GM23248 (cell line): ENCODE data around the gene SGSM2. TPM values are rescaled to one million over a fixed set of nuclear protein-coding genes. Genes with fewer than 3 reads are reported as not detected.

Experiments
- DNase-seq: peaks from one replicate; pipeline ENCODE4 v3.0.0-alpha.2; 2015
- H2AFZ ChIP-seq: fragments of 200-600 bp; sonication (generic); 2 replicates; pipeline ENCODE4 v1.6.1; 2016; ENCODE audit warnings: antibody characterized with exemption
- H3F3A ChIP-seq: fragments of 200-600 bp; sonication (generic); 2 replicates; pipeline ENCODE4 v1.6.1; 2016; ENCODE audit warnings: mild to moderate bottlenecking, antibody characterized with exemption, mixed run types; ENCODE audit not compliant: insufficient read depth
- H3K27ac ChIP-seq: fragments of 200-600 bp; sonication (generic); 2 replicates; pipeline ENCODE4 v1.5.1; 2016; ENCODE audit warnings: mild to moderate bottlenecking
- H3K27me3 ChIP-seq: fragments of 200-600 bp; sonication (generic); replicated peaks from 2 replicates; pipeline ENCODE4 v1.6.1; 2016; ENCODE audit warnings: mild to moderate bottlenecking; ENCODE audit not compliant: insufficient read depth
- H3K36me3 ChIP-seq: fragments of 200-600 bp; sonication (generic); 2 replicates; pipeline ENCODE4 v1.6.1; 2016; ENCODE audit warnings: low read depth, mild to moderate bottlenecking
- H3K4me1 ChIP-seq: fragments of 200-600 bp; sonication (generic); 2 replicates; pipeline ENCODE4 v1.6.1; 2016; ENCODE audit warnings: mild to moderate bottlenecking; ENCODE audit not compliant: insufficient read depth
- H3K4me2 ChIP-seq: fragments of 200-600 bp; sonication (generic); one replicate; pipeline ENCODE4 v1.6.1; 2016; ENCODE audit warnings: mild to moderate bottlenecking; ENCODE audit not compliant: unreplicated experiment
- H3K4me3 ChIP-seq: fragments of 200-600 bp; sonication (generic); 2 replicates; pipeline ENCODE4 v1.5.1; 2016; ENCODE audit warnings: mild to moderate bottlenecking
- H3K79me2 ChIP-seq: fragments of 200-600 bp; sonication (generic); 2 replicates; pipeline ENCODE4 v1.6.1; 2016; ENCODE audit warnings: mild to moderate bottlenecking; ENCODE audit not compliant: insufficient read depth
- H3K9ac ChIP-seq: fragments of 200-600 bp; sonication (generic); 2 replicates; pipeline ENCODE4 v1.6.1; 2016; ENCODE audit warnings: mild to moderate bottlenecking
- H3K9me2 ChIP-seq: fragments of 200-600 bp; sonication (generic); 2 replicates; pipeline ENCODE4 v1.6.1; 2016; ENCODE audit warnings: mixed run types, mild to moderate bottlenecking, moderate library complexity; ENCODE audit not compliant: insufficient read depth
- H3K9me3 ChIP-seq: fragments of 200-600 bp; sonication (generic); one replicate; pipeline ENCODE4 v1.6.1; 2017; ENCODE audit warnings: low read depth
- H4K20me1 ChIP-seq: fragments of 200-600 bp; sonication (generic); 2 replicates; pipeline ENCODE4 v1.6.0; 2016; ENCODE audit not compliant: insufficient read depth
- EZH2 ChIP-seq: fragments of 200-600 bp; sonication (generic); IDR thresholded peaks from 2 replicates; pipeline ENCODE4 v1.6.1; 2018; ENCODE audit warnings: antibody characterized with exemption, mild to moderate bottlenecking; ENCODE audit not compliant: insufficient read depth, poor library complexity, severe bottlenecking
- EZH2phosphoT487 ChIP-seq: fragments of 200-600 bp; sonication (generic); IDR thresholded peaks from 2 replicates; pipeline ENCODE4 v1.6.1; 2018; ENCODE audit warnings: antibody characterized with exemption, moderate library complexity, mild to moderate bottlenecking, low read depth; ENCODE audit not compliant: insufficient read depth
- WGBS, 2 experiments: methylation state at CpG; one replicate each; pipeline ENCODE4 v1.1.6; 2015 to 2017; ENCODE audit warnings: low lambda C conversion rate in 2 of 2, low coverage in 1 of 2; ENCODE audit errors: missing lambda C conversion rate in 2 of 2; 5-methylcytosine and 5-hydroxymethylcytosine counted together
- in situ Hi-C: fragments of 300-500 bp; cut with MboI; formaldehyde crosslinking; loops from 2 replicates; pipeline ENCODE4 v1.15.0; 2020
- polyA plus RNA-seq: library from polyadenylated mRNA; unstranded; fragments of >200 nt; fragmentation: Nextera tagmentation; extraction: Ambion mirVana; gene quantifications from 2 replicates; pipeline ENCODE4 v1.2.1, GENCODE V29; 2016
- total RNA-seq: library from RNA; depleted of rRNA; stranded (reverse); fragments of >200 nt; shearing (Covaris generic); gene quantifications from 2 replicates; pipeline ENCODE4 v1.2.3, GENCODE V29; 2014

SGSM2 gene
- total and polyA plus RNA-seq, 2 experiments from 2014 or later: 19.8 to 32.3 TPM

DNA sequence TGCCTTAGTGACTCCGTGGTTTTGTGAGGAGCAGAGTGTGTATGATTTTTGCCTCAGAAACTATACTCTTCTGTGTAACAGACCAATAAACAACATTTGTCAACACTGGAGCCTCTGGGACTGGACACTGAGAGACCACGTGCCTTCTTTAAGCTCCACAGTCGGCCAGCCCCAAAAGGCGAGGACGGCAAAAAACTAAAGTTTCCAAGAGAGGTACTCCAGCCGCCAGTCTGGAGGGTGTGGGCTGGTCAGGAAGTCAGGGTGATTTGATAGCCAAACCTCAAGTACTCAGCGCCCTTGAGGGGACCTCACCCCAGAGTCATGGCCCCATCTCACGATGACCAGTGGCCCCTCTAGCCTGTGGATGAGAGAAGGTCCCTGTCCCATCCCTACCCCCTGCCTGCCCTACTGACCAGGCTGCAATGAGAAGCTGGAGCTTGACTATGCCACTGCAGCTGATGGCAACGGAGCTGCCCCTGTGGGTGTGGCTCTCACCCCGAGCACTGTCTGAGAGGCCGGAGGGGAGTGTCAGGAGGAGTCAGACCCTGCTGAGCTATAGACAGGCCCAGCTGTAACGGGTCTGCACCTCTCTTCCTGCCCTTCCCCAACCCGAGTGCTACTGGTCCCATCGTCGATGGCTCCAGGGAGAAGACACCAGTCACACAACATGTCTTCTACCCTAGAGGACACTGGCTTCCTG lies 43.8 kb downstream of the SGSM2 start:
- 0 out of 2 replicates have a peak, but pooled peaks cover 4% of the 10 kb centered on the region for H3K79me2 ChIP-seq
- in situ Hi-C loops: no loop called here
- H3K4me1 ChIP-seq: no peaks in the 10 kb centered on the region
- H3K27ac ChIP-seq: 0 out of 2 replicates have a peak overlapping the region, but pooled peaks have one; percentile 15
- no peak for DNase-seq
- H3K4me2 ChIP-seq: no peak overlapping the region
- no peak overlapping the region for H2AFZ ChIP-seq
- no peaks in the 10 kb centered on the region for H3K9me3 ChIP-seq
- no peaks in the 10 kb centered on the region for H3F3A ChIP-seq
- 69 to 70% methylated on average over 15 of the region's 15 CpGs for WGBS, 2 experiments
- H3K9me2 ChIP-seq: no peaks in the 10 kb centered on the region
- H4K20me1 ChIP-seq: no peaks in the 10 kb centered on the region
- H3K4me3 ChIP-seq: no peak overlapping the region
- H3K36me3 ChIP-seq: no peaks in the 10 kb centered on the region
- no peak for TF ChIP-seq EZH2
- TF ChIP-seq EZH2phosphoT487: no peak
- H3K27me3 ChIP-seq: no peaks in the 10 kb centered on the region
- H3K9ac ChIP-seq: 0 out of 2 replicates have a peak overlapping the region, but pooled peaks have one; percentile 3

DNA sequence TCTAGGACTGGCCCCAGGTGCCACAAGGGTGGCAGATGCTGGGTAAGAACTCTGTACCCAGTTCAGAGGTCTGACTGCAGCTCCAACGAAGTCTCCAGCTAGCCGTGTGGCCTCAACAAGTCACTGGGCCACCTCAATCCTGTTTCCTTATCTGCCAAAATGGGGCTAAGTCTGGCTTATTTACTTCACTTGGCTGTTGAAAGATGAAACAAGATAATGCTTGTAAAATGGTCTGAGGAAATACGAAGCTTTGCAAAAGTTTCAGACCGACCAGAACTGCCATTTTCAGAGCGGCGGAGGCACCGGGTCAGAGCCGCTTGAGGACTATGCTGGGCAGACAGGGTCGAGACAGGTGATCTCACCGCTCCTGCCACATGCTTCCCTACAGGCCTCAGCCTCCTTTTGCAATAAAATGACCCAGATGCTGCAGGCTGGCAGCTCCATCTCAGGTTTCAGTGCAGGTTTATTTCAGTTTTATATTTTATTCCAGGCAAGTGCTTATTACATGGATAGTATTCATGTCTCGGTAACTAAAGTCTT lies 46.4 kb downstream of the SGSM2 start:
- in situ Hi-C loops: no loop called here

DNA sequence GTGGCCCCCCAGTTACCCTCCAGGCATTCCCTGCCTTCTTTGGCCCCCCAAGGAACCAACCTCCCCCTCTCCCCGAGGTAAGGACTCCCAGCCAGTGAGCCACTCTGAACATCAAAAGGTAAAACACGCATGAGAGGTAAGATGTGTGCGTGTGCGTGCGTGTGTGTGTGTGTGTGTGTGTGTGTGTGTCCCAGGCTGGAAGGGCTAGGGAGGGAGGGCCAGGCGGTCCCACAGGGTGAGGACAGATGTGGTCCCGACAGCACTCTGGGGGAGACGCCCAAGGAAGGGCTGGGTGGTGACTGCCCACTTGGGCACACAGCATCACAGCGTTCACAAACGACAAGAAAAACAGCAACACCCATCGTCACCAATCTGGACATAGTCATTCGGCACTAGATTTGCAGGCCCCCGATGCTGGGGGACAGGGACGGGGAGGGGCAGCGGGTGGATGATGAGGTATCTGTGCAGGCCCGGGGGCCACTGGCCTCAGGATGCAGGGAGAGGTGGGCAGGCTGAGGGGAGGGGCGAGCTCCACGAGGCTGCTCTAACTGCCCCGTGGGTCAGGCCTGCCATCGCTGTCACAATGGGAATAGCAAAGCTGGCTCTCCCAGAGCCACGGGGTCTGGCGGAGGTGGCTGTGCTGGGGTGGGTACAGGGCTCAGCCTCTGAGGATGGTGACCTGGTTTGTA lies 47.3 kb downstream of the SGSM2 start:
- Histone ChIP-seq H4K20me1 (no peaks in the 10 kb centered on the region), H3K27me3 (no peaks in the 10 kb centered on the region), H3K27ac (no peak overlapping the region), H3K9me2 (no peaks in the 10 kb centered on the region), H3K4me2 (no peak overlapping the region), H3K9ac (no peak overlapping the region), H3K4me1 (peaks cover 2% of the 10 kb centered on the region), H3K36me3 (no peaks in the 10 kb centered on the region), H3F3A (0 out of 2 replicates have a peak, but pooled peaks cover 7% of the 10 kb centered on the region), H2AFZ (no peak overlapping the region), H3K9me3 (no peaks in the 10 kb centered on the region), H3K4me3 (no peak overlapping the region), H3K79me2 (peaks cover 23% of the 10 kb centered on the region)
- in situ Hi-C loops: no loop called here
- TF ChIP-seq EZH2 (no peak), EZH2phosphoT487 (no peak)
- WGBS, 2 experiments: 50 to 52% methylated on average over 22 of the region's 22 CpGs
- no peak for DNase-seq

More for the DNA sequence above, 46.4 kb downstream of the SGSM2 start:
- WGBS, 2 experiments: 84 to 87% methylated on average over 11 of the region's 11 CpGs
- H3K79me2 ChIP-seq: peaks cover 14% of the 10 kb centered on the region
- H3K9me2 ChIP-seq: no peaks in the 10 kb centered on the region
- H3K9ac ChIP-seq: no peak overlapping the region
- DNase-seq: no peak
- no peak overlapping the region for H2AFZ ChIP-seq
- H3K27ac ChIP-seq: no peak overlapping the region
- H3K4me2 ChIP-seq: no peak overlapping the region
- no peaks in the 10 kb centered on the region for H3K9me3 ChIP-seq
- no peaks in the 10 kb centered on the region for H3F3A ChIP-seq
- no peak overlapping the region for H3K4me3 ChIP-seq
- TF ChIP-seq EZH2phosphoT487: no peak
- no peak for TF ChIP-seq EZH2
- no peaks in the 10 kb centered on the region for H3K27me3 ChIP-seq
- H4K20me1 ChIP-seq: no peaks in the 10 kb centered on the region
- H3K4me1 ChIP-seq: no peaks in the 10 kb centered on the region
- H3K36me3 ChIP-seq: no peaks in the 10 kb centered on the region

DNA sequence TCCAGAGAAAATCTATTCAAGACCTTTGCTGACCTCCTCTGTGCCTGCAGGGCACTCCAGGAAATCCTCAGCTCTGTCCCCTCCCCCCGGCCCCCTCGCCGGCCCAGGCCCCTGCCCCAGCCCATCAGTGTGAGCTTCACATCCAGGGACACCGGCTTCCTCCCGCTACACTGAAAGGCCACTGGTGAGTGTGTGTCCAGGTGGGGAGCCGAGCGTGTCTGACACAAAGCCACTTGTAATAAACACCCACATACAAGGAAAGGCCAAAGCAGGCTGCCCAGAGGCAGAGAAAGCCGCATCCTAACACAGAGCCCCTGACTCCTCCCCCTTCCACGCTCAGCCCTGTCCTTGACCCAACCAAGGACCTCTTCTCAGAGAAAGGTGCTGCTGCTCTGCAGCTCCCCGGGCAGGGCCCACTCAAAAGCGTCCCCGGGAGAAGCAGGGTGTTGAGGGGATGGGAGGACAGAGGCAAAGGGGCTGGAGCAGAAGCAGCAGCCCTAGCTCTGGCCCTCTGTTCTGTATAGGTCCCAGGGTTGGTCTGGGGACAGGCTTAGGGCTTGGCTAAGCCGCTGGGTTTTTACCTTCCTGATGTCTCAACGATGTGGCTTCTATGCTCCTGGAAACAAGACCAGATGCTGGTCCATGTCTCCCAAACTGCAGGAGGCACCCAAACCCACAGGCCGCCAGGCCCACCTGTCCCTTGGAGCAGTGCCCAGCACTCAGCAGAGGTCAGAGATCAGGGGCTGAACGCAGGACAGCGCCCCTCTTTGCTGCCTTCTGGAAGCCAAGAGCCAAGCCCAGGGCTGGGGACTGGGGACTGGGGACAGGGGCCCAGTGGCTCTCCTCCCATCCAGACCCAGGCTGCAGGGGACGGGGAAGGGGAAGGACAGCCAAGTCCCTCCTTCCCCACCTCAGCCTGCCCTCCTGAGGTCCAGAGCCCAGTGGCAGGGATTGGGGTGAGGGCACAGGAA lies 48.2 kb downstream of the SGSM2 start:
- in situ Hi-C loops: no loop called here
- H3K9me3 ChIP-seq: no peaks in the 10 kb centered on the region
- no peak overlapping the region for H2AFZ ChIP-seq
- H3K9ac ChIP-seq: no peak overlapping the region
- H3K36me3 ChIP-seq: no peaks in the 10 kb centered on the region
- H3K9me2 ChIP-seq: no peaks in the 10 kb centered on the region
- no peak for DNase-seq
- peaks cover 32% of the 10 kb centered on the region for H3K79me2 ChIP-seq
- H4K20me1 ChIP-seq: no peaks in the 10 kb centered on the region
- no peak overlapping the region for H3K4me2 ChIP-seq
- TF ChIP-seq EZH2 (no peak), EZH2phosphoT487 (no peak)
- H3F3A ChIP-seq: 0 out of 2 replicates have a peak, but pooled peaks cover 11% of the 10 kb centered on the region
- H3K27ac ChIP-seq: no peak overlapping the region
- H3K4me1 ChIP-seq: peaks cover 11% of the 10 kb centered on the region
- WGBS, 2 experiments: 71 to 76% methylated on average over 13 to 18 of the region's 18 CpGs
- no peak overlapping the region for H3K4me3 ChIP-seq
- H3K27me3 ChIP-seq: no peaks in the 10 kb centered on the region
